Measurements from ENCODE around the gene PROS1. TPM values are rescaled to one million over a fixed set of nuclear protein-coding genes. Genes with fewer than 3 reads are reported as not detected.

The PROS1 gene
- total RNA-seq, 1 experiment from 2014 or later, result 1.7 TPM

DNA sequence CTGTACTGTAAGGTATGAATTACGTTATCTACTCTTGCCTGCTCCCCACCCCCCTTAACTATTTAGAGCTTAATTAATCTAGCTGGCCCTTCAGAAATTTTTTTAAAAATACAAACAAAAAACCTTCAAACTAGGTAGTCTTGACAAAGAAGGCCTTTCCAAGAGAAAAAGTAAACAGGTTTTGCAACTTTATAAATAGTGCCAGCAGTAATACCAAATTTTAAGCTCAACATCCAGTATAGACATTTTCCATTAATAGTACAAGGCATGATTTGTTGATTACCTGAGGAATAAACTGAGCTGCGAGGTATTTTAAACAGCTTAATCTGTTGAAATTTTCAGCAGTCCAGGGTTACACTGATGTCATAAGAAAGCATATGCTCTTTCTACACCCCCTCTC lies 34.6 kb upstream of the PROS1 start:
- H3K4me1 Mint-ChIP-seq, result no peaks in the 10 kb centered on the region
- H3K27me3 Mint-ChIP-seq (ENCODE audit: low read depth), result no peaks in the 10 kb centered on the region
- DNase-seq (ENCODE audit: low spot score) (no peak), ATAC-seq (no peak)
- no peak overlapping the region for H3K27ac Mint-ChIP-seq
- no peaks in the 10 kb centered on the region; the same call in 1 of the 2 replicates for H3K36me3 Mint-ChIP-seq
- CTCF ChIA-PET, result interaction anchor here (0.8 kb wide), 1 partner anchor 54 kb away, joined by 3 read pairs; the partner anchor contains the start of genes DHFR2 and NSUN3
- TF ChIP-seq, protein P1, sequence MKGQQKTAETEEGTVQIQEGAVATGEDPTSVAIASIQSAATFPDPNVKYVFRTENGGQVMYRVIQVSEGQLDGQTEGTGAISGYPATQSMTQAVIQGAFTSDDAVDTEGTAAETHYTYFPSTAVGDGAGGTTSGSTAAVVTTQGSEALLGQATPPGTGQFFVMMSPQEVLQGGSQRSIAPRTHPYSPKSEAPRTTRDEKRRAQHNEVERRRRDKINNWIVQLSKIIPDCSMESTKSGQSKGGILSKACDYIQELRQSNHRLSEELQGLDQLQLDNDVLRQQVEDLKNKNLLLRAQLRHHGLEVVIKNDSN (CRISPR knock-in tag; IDR thresholded peaks at IDR 0.05), result no peak
- no peak for TF ChIP-seq ZNF232 (CRISPR knock-in tag; IDR thresholded peaks at IDR 0.05)
- TF ChIP-seq ZNF416 (CRISPR knock-in tag; IDR thresholded peaks at IDR 0.05), result no peak
- no peak for TF ChIP-seq TP53 (CRISPR knock-in tag; IDR thresholded peaks at IDR 0.05)
- TF ChIP-seq, protein P2, sequence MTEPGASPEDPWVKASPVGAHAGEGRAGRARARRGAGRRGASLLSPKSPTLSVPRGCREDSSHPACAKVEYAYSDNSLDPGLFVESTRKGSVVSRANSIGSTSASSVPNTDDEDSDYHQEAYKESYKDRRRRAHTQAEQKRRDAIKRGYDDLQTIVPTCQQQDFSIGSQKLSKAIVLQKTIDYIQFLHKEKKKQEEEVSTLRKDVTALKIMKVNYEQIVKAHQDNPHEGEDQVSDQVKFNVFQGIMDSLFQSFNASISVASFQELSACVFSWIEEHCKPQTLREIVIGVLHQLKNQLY (CRISPR knock-in tag; IDR thresholded peaks at IDR 0.05), result no peak
- TF ChIP-seq OVOL2 (CRISPR knock-in tag; IDR thresholded peaks at IDR 0.05; ENCODE audit: borderline replicate concordance), result no peak
- no peak for TF ChIP-seq ESRRA (CRISPR knock-in tag; IDR thresholded peaks at IDR 0.05; ENCODE audit: borderline replicate concordance)
- TF ChIP-seq, protein P3, sequence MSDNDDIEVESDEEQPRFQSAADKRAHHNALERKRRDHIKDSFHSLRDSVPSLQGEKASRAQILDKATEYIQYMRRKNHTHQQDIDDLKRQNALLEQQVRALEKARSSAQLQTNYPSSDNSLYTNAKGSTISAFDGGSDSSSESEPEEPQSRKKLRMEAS (CRISPR knock-in tag; IDR thresholded peaks at IDR 0.05), result no peak
- TF ChIP-seq, protein P4, sequence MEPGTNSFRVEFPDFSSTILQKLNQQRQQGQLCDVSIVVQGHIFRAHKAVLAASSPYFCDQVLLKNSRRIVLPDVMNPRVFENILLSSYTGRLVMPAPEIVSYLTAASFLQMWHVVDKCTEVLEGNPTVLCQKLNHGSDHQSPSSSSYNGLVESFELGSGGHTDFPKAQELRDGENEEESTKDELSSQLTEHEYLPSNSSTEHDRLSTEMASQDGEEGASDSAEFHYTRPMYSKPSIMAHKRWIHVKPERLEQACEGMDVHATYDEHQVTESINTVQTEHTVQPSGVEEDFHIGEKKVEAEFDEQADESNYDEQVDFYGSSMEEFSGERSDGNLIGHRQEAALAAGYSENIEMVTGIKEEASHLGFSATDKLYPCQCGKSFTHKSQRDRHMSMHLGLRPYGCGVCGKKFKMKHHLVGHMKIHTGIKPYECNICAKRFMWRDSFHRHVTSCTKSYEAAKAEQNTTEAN (CRISPR knock-in tag; IDR thresholded peaks at IDR 0.05), result no peak
- TF ChIP-seq NR1H2 (CRISPR knock-in tag; IDR thresholded peaks at IDR 0.05), result no peak
- TF ChIP-seq, protein P5, sequence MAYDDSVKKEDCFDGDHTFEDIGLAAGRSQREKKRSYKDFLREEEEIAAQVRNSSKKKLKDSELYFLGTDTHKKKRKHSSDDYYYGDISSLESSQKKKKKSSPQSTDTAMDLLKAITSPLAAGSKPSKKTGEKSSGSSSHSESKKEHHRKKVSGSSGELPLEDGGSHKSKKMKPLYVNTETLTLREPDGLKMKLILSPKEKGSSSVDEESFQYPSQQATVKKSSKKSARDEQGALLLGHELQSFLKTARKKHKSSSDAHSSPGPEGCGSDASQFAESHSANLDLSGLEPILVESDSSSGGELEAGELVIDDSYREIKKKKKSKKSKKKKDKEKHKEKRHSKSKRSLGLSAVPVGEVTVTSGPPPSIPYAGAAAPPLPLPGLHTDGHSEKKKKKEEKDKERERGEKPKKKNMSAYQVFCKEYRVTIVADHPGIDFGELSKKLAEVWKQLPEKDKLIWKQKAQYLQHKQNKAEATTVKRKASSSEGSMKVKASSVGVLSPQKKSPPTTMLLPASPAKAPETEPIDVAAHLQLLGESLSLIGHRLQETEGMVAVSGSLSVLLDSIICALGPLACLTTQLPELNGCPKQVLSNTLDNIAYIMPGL (CRISPR knock-in tag; IDR thresholded peaks at IDR 0.05), result no peak
- TF ChIP-seq NR2C2 (CRISPR knock-in tag; IDR thresholded peaks at IDR 0.05), result no peak
- TF ChIP-seq ZNF219 (CRISPR knock-in tag; IDR thresholded peaks at IDR 0.05; ENCODE audit: borderline replicate concordance), result no peak
- TF ChIP-seq EMX1 (CRISPR knock-in tag; IDR thresholded peaks at IDR 0.05), result no peak
- TF ChIP-seq, protein P6, sequence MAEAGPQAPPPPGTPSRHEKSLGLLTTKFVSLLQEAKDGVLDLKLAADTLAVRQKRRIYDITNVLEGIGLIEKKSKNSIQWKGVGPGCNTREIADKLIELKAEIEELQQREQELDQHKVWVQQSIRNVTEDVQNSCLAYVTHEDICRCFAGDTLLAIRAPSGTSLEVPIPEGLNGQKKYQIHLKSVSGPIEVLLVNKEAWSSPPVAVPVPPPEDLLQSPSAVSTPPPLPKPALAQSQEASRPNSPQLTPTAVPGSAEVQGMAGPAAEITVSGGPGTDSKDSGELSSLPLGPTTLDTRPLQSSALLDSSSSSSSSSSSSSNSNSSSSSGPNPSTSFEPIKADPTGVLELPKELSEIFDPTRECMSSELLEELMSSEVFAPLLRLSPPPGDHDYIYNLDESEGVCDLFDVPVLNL (CRISPR knock-in tag; IDR thresholded peaks at IDR 0.05; ENCODE audit: borderline replicate concordance, low read depth), result no peak
- TF ChIP-seq SOX15 (CRISPR knock-in tag; IDR thresholded peaks at IDR 0.05), result no peak
- TF ChIP-seq, protein P7, sequence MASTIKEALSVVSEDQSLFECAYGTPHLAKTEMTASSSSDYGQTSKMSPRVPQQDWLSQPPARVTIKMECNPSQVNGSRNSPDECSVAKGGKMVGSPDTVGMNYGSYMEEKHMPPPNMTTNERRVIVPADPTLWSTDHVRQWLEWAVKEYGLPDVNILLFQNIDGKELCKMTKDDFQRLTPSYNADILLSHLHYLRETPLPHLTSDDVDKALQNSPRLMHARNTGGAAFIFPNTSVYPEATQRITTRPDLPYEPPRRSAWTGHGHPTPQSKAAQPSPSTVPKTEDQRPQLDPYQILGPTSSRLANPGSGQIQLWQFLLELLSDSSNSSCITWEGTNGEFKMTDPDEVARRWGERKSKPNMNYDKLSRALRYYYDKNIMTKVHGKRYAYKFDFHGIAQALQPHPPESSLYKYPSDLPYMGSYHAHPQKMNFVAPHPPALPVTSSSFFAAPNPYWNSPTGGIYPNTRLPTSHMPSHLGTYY (CRISPR knock-in tag; IDR thresholded peaks at IDR 0.05), result no peak
- TF ChIP-seq, protein P8, sequence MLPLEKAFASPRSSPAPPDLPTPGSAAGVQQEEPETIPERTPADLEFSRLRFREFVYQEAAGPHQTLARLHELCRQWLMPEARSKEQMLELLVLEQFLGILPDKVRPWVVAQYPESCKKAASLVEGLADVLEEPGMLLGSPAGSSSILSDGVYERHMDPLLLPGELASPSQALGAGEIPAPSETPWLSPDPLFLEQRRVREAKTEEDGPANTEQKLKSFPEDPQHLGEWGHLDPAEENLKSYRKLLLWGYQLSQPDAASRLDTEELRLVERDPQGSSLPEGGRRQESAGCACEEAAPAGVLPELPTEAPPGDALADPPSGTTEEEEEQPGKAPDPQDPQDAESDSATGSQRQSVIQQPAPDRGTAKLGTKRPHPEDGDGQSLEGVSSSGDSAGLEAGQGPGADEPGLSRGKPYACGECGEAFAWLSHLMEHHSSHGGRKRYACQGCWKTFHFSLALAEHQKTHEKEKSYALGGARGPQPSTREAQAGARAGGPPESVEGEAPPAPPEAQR (CRISPR knock-in tag; IDR thresholded peaks at IDR 0.05), result no peak
- TF ChIP-seq CREM (CRISPR knock-in tag; IDR thresholded peaks at IDR 0.05), result no peak
- TF ChIP-seq ZNF121 (CRISPR knock-in tag; IDR thresholded peaks at IDR 0.05), result no peak
- H3K9me3 Mint-ChIP-seq, result no peaks in the 10 kb centered on the region
- POLR2A ChIA-PET, result no interaction called here
- H3K4me3 Mint-ChIP-seq, result no peak overlapping the region
